Measurements from ENCODE around the gene SLC25A45. TPM values are rescaled to one million over a fixed set of nuclear protein-coding genes. Genes with fewer than 3 reads are reported as not detected.

SLC25A45 gene
- total RNA-seq, 2 donors from 2014 or later: 16.4 to 18.8 TPM

- no peak overlapping the region for H3K27ac Mint-ChIP-seq
Measured at GRCh38 chr11:65373839-65374580, 8.4 kb downstream of the SLC25A45 start.

GRCh38 chr11:65370659-65371049 is 11.8 kb downstream of the SLC25A45 start:
- no peaks in the 10 kb centered on the region for H3K27me3 Mint-ChIP-seq (ENCODE audit: low read depth)
- H3K9me3 Mint-ChIP-seq: no peaks in the 10 kb centered on the region
- no peaks in the 10 kb centered on the region for H3K36me3 Mint-ChIP-seq (ENCODE audit: insufficient read depth in 2 of 2)
- H3K27ac Mint-ChIP-seq: no peak overlapping the region
- DNase-seq (no peak), ATAC-seq (replicated peaks in 1 of 2) (no peak)
- H3K4me3 Mint-ChIP-seq: no peak overlapping the region
- H3K4me1 Mint-ChIP-seq (ENCODE audit: low read depth): peaks cover 11% of the 10 kb centered on the region

More at GRCh38 chr11:65373839-65374580, 8.4 kb downstream of the SLC25A45 start:
- DNase-seq (no peak), ATAC-seq (replicated peaks in 1 of 2) (no peak)
- no peaks in the 10 kb centered on the region for H3K36me3 Mint-ChIP-seq (ENCODE audit: insufficient read depth in 2 of 2)
- H3K4me3 Mint-ChIP-seq: no peak overlapping the region
- no peaks in the 10 kb centered on the region for H3K9me3 Mint-ChIP-seq
- no peaks in the 10 kb centered on the region for H3K27me3 Mint-ChIP-seq (ENCODE audit: low read depth)
- H3K4me1 Mint-ChIP-seq (ENCODE audit: low read depth): no peaks in the 10 kb centered on the region

GRCh38 chr11:65366340-65366773 is 16.1 kb downstream of the SLC25A45 start:
- peaks cover 25% of the 10 kb centered on the region for H3K4me1 Mint-ChIP-seq (ENCODE audit: low read depth)
- no peaks in the 10 kb centered on the region for H3K9me3 Mint-ChIP-seq
- H3K27me3 Mint-ChIP-seq (ENCODE audit: low read depth): no peaks in the 10 kb centered on the region
- no peak overlapping the region for H3K4me3 Mint-ChIP-seq
- H3K27ac Mint-ChIP-seq: no peak overlapping the region
- H3K36me3 Mint-ChIP-seq (ENCODE audit: insufficient read depth in 2 of 2): no peaks in the 10 kb centered on the region
- peak; percentile 55 to 64 for ATAC-seq (replicated peaks in 1 of 2)
- DNase-seq: peak in 1 of 2 donors; percentile 32

DNA sequence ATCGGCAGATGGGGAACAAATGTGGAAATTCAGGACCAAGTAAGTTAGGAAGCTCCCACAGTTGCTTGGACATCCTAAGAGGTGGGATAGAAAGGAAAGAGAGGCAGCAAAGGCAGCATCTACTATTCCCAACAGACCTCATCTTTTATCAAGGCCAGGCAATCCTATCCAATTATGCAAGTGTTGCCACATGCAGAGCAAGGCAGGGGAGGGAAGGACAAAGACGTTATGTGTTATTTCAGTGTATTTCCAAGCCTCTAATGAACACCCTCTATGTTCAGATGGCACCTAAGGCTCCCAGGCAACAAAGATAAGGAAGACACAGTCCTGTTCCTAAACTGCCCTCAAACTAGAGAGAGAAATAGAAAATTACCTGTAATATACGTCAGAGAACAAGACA is 18.7 kb downstream of the SLC25A45 start:
- Mint-ChIP-seq H3K27ac (no peak overlapping the region), H3K27me3 (ENCODE audit: low read depth) (no peaks in the 10 kb centered on the region), H3K4me3 (no peak overlapping the region), H3K9me3 (no peaks in the 10 kb centered on the region), H3K4me1 (ENCODE audit: low read depth) (peaks cover 25% of the 10 kb centered on the region), H3K36me3 (ENCODE audit: insufficient read depth in 2 of 2) (no peaks in the 10 kb centered on the region)
- no peak for DNase-seq
- ATAC-seq (replicated peaks in 1 of 2): no peak

DNA sequence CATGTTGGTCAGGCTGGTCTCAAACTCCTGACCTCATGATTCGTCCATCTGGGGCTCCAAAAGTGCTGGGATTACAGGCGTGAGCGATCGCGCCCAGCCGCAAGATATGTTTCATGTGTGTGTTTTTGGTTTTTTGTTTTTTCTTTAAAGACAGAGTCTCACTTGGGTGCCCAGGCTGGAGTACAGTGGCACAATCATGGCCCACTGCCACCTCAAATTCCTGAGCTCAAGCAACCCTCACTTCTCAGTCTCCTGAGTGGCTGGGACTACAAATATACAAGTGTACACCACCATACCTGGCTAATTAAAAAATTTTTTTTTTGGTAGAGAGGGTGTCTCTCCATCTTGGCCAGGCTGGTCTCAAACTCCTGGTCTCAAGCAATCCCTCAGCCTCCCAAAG is 19.5 kb downstream of the SLC25A45 start:
- ATAC-seq (replicated peaks in 1 of 2): peak in 1 of 2 donors; percentile 23
- Mint-ChIP-seq H3K4me3 (peak overlapping the region in 1 of 2 donors; percentile 73), H3K4me1 (ENCODE audit: low read depth) (peaks cover 25% of the 10 kb centered on the region), H3K27me3 (ENCODE audit: low read depth) (no peaks in the 10 kb centered on the region), H3K27ac (no peak overlapping the region), H3K36me3 (ENCODE audit: insufficient read depth in 2 of 2) (no peaks in the 10 kb centered on the region), H3K9me3 (no peaks in the 10 kb centered on the region)
- DNase-seq: no peak

GRCh38 chr11:65362320-65362931 is 20.0 kb downstream of the SLC25A45 start:
- H3K4me1 Mint-ChIP-seq (ENCODE audit: low read depth): peaks cover 25% of the 10 kb centered on the region
- no peak overlapping the region for H3K27ac Mint-ChIP-seq
- ATAC-seq (replicated peaks in 1 of 2) (peak; percentile 81 to 85), DNase-seq (peak; percentile 19 to 30)
- no peaks in the 10 kb centered on the region for H3K9me3 Mint-ChIP-seq
- no peaks in the 10 kb centered on the region for H3K27me3 Mint-ChIP-seq (ENCODE audit: low read depth)
- peak overlapping the region; percentile 33 to 73 for H3K4me3 Mint-ChIP-seq
- H3K36me3 Mint-ChIP-seq (ENCODE audit: insufficient read depth in 2 of 2): no peaks in the 10 kb centered on the region

DNA sequence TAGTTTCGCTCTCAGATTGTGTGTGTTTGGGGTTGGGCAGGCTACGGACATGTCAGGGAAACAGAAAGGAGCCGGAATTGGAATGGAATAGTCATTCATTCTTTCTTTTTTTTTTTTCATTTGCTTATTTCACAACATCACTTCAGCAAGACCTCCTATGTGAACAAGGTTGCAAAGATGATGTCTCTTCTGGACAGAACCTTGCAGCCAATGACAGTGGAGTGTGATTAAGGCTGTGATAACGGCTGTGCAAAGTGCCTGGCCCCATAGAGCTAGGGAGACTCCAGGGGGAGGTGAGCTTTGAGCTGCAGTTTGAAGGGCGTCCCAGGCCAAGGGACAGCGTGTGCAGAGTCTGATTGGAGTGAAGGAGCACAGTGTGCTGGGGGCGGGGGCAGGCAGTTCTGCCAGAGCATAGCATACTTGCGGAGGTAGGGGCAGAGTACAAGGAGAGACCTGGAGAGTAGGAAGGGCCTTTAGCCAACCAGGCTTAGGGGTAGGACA is 24.5 kb downstream of the SLC25A45 start:
- H3K4me3 Mint-ChIP-seq: no peak overlapping the region
- no peaks in the 10 kb centered on the region for H3K27me3 Mint-ChIP-seq (ENCODE audit: low read depth)
- H3K9me3 Mint-ChIP-seq: no peaks in the 10 kb centered on the region
- ATAC-seq (replicated peaks in 1 of 2) (no peak), DNase-seq (no peak)
- no peak overlapping the region for H3K27ac Mint-ChIP-seq
- peaks cover 0 to 1% of the 10 kb centered on the region in 2 donors for H3K36me3 Mint-ChIP-seq (ENCODE audit: insufficient read depth in 2 of 2)
- H3K4me1 Mint-ChIP-seq (ENCODE audit: low read depth): peaks cover 20% of the 10 kb centered on the region

DNA sequence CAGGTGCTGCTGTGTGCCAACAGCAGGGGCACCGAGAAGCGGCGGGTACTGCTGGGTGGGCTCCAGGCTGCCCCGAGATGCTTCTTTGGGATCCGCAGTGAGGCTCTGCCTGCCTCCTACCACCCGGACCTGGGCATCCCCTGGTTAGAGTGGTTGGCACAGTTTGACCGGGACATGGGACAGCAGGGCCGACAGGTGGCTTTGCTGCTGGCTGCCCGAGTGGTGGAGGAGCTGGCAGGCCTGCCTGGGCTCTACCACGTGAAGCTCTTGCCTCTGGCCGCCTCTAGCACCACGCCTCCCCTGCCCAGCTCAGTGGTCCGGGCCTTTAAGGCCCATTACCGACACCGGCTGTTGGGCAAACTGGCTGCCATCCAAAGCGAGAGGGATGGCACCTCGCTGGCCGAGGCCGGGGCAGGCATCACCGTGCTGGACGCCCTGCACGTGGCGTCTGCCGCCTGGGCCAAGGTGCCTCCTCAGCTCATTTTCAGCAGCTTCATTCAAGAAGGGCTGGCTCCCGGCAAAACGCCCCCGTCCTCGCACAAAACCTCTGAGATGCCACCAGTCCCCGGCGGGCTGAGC is 26.0 kb downstream of the SLC25A45 start:
- no peaks in the 10 kb centered on the region for H3K9me3 Mint-ChIP-seq
- DNase-seq (no peak), ATAC-seq (replicated peaks in 1 of 2) (no peak)
- H3K36me3 Mint-ChIP-seq (ENCODE audit: insufficient read depth in 2 of 2): peaks cover 0 to 3% of the 10 kb centered on the region in 2 donors
- peak overlapping the region; percentile 92 to 93 for H3K4me3 Mint-ChIP-seq
- H3K27me3 Mint-ChIP-seq (ENCODE audit: low read depth): no peaks in the 10 kb centered on the region
- peaks cover 7% of the 10 kb centered on the region for H3K4me1 Mint-ChIP-seq (ENCODE audit: low read depth)
- no peak overlapping the region for H3K27ac Mint-ChIP-seq

GRCh38 chr11:65355776-65356393 is 26.6 kb downstream of the SLC25A45 start:
- ATAC-seq (replicated peaks in 1 of 2) (no peak), DNase-seq (no peak)
- H3K4me1 Mint-ChIP-seq (ENCODE audit: low read depth): peaks cover 7% of the 10 kb centered on the region
- peaks cover 0 to 3% of the 10 kb centered on the region in 2 donors for H3K36me3 Mint-ChIP-seq (ENCODE audit: insufficient read depth in 2 of 2)
- no peaks in the 10 kb centered on the region for H3K27me3 Mint-ChIP-seq (ENCODE audit: low read depth)
- peak overlapping the region; percentile 72 for H3K27ac Mint-ChIP-seq
- no peaks in the 10 kb centered on the region for H3K9me3 Mint-ChIP-seq
- H3K4me3 Mint-ChIP-seq: peak overlapping the region; percentile 92 to 93

GRCh38 chr11:65355013-65355775 is 27.3 kb downstream of the SLC25A45 start:
- no peaks in the 10 kb centered on the region for H3K9me3 Mint-ChIP-seq

DNA sequence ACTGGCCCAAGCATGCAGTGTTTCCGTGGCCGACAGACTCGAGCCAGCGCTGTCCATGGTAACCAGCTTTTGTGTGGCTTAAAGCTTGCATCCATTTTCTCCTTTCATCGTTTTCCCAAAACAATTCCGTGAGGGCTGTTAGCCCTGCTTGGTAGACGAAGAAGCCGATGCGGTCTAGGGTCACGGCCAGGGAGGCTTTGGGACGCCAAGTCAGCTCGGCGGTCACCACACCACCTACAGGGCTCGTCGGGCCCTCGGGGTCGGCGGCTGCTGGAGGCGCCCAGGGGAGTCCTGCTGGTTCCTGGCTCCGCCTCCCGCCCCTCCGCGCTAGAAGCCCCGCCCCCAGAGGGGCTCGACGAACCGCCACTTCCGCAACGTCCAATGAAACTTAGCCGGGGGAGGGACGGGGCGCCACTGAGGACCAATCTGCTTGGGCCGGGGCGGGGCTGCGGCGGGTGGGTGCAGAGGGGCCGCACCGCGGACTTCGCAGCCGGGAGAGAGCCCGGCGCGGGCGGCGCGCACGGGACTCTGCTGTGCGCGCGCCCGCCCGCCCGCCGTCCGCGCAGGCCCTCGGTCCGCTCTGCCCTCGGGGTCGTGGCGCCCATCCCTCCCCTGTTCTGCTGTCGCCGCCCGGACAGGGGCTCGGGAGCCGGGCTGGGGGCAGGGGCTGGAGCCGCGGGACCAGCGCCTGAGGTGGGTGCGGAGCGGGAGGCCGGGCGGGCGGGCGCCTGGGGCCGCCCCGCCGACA is 28.0 kb downstream of the SLC25A45 start, which contains the start of gene TIGD3:
TSS of gene TIGD3 (plus strand) at position 487 of the 748 bp plus-strand sequence. CDS start 1,058 bp downstream, outside the sequence.
- no peaks in the 10 kb centered on the region for H3K9me3 Mint-ChIP-seq
- no peaks in the 10 kb centered on the region for H3K27me3 Mint-ChIP-seq (ENCODE audit: low read depth)
- peak within 1 kb of the TSS; percentile 81 for H3K27ac Mint-ChIP-seq
- H3K36me3 Mint-ChIP-seq (ENCODE audit: insufficient read depth in 2 of 2): peaks cover 0 to 5% of the 10 kb centered on the region in 2 donors
- peak; percentile 97 to 98 for ATAC-seq (replicated peaks in 1 of 2)
- peak within 1 kb of the TSS; percentile 92 to 93 for H3K4me3 Mint-ChIP-seq
- peak; percentile 98 for DNase-seq
- H3K4me1 Mint-ChIP-seq (ENCODE audit: low read depth): peaks cover 7% of the 10 kb centered on the region

More at GRCh38 chr11:65355013-65355775, 27.3 kb downstream of the SLC25A45 start:
- H3K36me3 Mint-ChIP-seq (ENCODE audit: insufficient read depth in 2 of 2): peaks cover 0 to 5% of the 10 kb centered on the region in 2 donors
- peak overlapping the region; percentile 72 for H3K27ac Mint-ChIP-seq
- peaks cover 7% of the 10 kb centered on the region for H3K4me1 Mint-ChIP-seq (ENCODE audit: low read depth)
- peak overlapping the region; percentile 92 to 93 for H3K4me3 Mint-ChIP-seq
- ATAC-seq (replicated peaks in 1 of 2) (peak; percentile 26 to 34), DNase-seq (peak; percentile 42 to 53)
- H3K27me3 Mint-ChIP-seq (ENCODE audit: low read depth): no peaks in the 10 kb centered on the region

DNA sequence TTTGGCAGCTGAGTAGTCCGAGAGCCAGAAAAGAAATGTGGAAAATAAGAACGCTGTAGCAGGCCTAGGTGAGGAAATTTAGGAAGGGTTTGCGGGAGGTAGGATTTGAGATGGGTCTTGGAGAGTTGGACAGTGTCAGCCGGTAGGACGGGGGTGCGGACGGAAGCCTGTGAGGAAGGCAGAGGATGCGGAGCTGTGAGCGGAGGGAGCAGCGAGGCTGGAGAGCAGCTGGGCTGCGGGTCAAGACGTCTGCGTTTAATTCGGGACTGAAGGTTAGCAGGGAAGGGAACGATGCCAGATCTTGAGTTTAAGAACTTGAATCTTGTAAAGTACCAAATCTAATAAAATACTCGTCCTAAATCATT is 28.6 kb downstream of the SLC25A45 start:
- Mint-ChIP-seq H3K27ac (peak overlapping the region; percentile 81), H3K36me3 (ENCODE audit: insufficient read depth in 2 of 2) (peaks cover 0 to 6% of the 10 kb centered on the region in 2 donors), H3K4me3 (peak overlapping the region; percentile 46 to 49), H3K4me1 (ENCODE audit: low read depth) (peaks cover 7% of the 10 kb centered on the region), H3K27me3 (ENCODE audit: low read depth) (no peaks in the 10 kb centered on the region), H3K9me3 (no peaks in the 10 kb centered on the region)
- DNase-seq: no peak
- ATAC-seq (replicated peaks in 1 of 2): no peak
